Right lobe of liver (tissue), 6 donors: ENCODE results near the gene SSH2. TPM values are rescaled to one million over a fixed set of nuclear protein-coding genes. Genes with fewer than 3 reads are reported as not detected.

ENCODE experiments used
- ATAC-seq, 4 donors: fragments of 200-7000 bp; cut with Tn5 transposase; one replicate each; pipeline ENCODE4 v1.9.1; 2020; ENCODE audit warnings: mild to moderate bottlenecking in 4 of 4, moderate library complexity in 4 of 4
- DNase-seq, 3 donors: peaks; one replicate each; pipeline ENCODE4 v3.0.0-alpha.2; 2020
- H3K27ac ChIP-seq, 3 donors: fragments of 200-600 bp; one replicate each; pipeline ENCODE4 v1.8.0; 2022
- H3K27me3 ChIP-seq, 2 donors: fragments of 200-600 bp; one replicate each; pipeline ENCODE4 v1.8.0; 2022
- H3K36me3 ChIP-seq, 4 donors: fragments of 200-600 bp; sonication (generic) in 1 of 4; one replicate each; pipeline versions ENCODE4 v1.5.1 to v1.8.0; 2017 to 2022; ENCODE audit warnings: control low read depth in 1 of 4
- H3K4me1 ChIP-seq, 4 donors: fragments of 200-600 bp; sonication (generic) in 1 of 4; one replicate each; pipeline versions ENCODE4 v1.5.1 to v1.8.0; 2017 to 2022; ENCODE audit warnings: control low read depth in 1 of 4
- H3K4me3 ChIP-seq, 3 donors: fragments of 200-600 bp; one replicate each; pipeline ENCODE4 v1.8.0; 2022
- H3K9me3 ChIP-seq, 4 donors: fragments of 200-600 bp; sonication (generic) in 1 of 4; one replicate each; pipeline versions ENCODE4 v1.5.1 to v1.8.0; 2017 to 2022; ENCODE audit warnings: control low read depth in 1 of 4
- POLR2A ChIP-seq: fragments of 450-650 bp; IDR thresholded peaks from one replicate; pipeline ENCODE4 v1.6.1; 2017; ENCODE audit warnings: antibody characterized with exemption, mild to moderate bottlenecking
- WGBS: methylation state at CpG from one replicate; pipeline ENCODE4 v1.1.6; 2018; ENCODE audit warnings: low coverage, low lambda C conversion rate; ENCODE audit not compliant: insufficient coverage; ENCODE audit errors: missing lambda C conversion rate; 5-methylcytosine and 5-hydroxymethylcytosine counted together
- intact Hi-C, 2 donors: fragments of 100-400 bp; cut with DNase I; formaldehyde crosslinking; loops; one replicate each; pipeline versions ENCODE4 v1.11.2 to v1.14.1; 2022
- total RNA-seq, 6 experiments: library from RNA; depleted of rRNA in 2 of 6; stranded (reverse); fragments of >200 nt in 2 of 6; fragmentation: NEBNext Ultra II Directional in 3 of 6; extraction: Animal tissue kit (Norgen Biotek cat#: 25700) in 3 of 6; gene quantifications; one replicate each; pipeline versions ENCODE4 v1.1.0 to v1.2.4, GENCODE V29; 2016 to 2023
- TF ChIP-seq, protein P1 (sequence below), 4 donors: fragments of 200-600 bp in 3 of 4; fragments of 450-650 bp in 1 of 4; IDR thresholded peaks; one replicate each; pipeline versions ENCODE4 v1.5.1 to v1.8.0; 2016 to 2022; ENCODE audit warnings: antibody characterized with exemption in 4 of 4, mild to moderate bottlenecking in 2 of 4
- donor health status: DM: no; HTN: yes; CAD: no.
- donor health status: DM: no; HTN: no; CAD: no.
- donor health status: DM: no; HTN: no; CAD: no.
- donor health status: DM: no; HTN: yes; CAD: no.
- donor health status: DM: no; HTN: yes; CAD: no.

Gene SSH2
- total RNA-seq, 6 experiments from 2014 or later = 8.0 to 12.7 (median 10.5) TPM

DNA sequence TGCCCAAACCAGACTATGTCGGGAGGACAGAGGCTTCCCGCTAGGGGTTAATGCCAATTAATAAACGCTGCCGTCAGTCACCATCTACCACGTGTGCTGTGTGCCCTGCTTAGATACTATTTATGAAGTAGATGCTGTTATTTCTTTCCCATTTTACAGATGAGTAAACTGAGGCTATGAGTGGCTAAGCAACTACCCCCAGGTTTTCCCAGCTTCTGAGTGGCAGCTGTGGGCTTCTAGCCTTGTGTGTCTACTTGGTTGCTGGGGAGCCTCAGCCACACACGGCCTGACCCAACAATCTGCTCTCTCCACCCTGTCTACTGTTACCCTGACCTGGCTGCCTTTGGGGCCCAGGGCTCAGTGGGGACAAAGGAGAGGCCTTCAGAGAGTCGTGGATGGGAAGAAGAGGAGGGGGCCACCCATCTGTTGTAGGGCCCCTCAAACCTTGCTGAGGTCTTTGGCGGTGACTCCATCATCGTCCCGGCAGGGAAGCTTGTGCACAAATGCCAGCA, 347.7 kb downstream of the SSH2 start:
- Histone ChIP-seq H3K27ac (no peak overlapping the region), H3K4me3 (no peak overlapping the region), H3K4me1 (no peaks in the 10 kb centered on the region), H3K9me3 (no peaks in the 10 kb centered on the region), H3K27me3 (no peaks in the 10 kb centered on the region), H3K36me3 (peaks cover 0 to 5% (median 0%) of the 10 kb centered on the region in 4 donors)
- TF ChIP-seq, protein P1, sequence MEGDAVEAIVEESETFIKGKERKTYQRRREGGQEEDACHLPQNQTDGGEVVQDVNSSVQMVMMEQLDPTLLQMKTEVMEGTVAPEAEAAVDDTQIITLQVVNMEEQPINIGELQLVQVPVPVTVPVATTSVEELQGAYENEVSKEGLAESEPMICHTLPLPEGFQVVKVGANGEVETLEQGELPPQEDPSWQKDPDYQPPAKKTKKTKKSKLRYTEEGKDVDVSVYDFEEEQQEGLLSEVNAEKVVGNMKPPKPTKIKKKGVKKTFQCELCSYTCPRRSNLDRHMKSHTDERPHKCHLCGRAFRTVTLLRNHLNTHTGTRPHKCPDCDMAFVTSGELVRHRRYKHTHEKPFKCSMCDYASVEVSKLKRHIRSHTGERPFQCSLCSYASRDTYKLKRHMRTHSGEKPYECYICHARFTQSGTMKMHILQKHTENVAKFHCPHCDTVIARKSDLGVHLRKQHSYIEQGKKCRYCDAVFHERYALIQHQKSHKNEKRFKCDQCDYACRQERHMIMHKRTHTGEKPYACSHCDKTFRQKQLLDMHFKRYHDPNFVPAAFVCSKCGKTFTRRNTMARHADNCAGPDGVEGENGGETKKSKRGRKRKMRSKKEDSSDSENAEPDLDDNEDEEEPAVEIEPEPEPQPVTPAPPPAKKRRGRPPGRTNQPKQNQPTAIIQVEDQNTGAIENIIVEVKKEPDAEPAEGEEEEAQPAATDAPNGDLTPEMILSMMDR (IDR thresholded peaks at IDR 0.05) = no peak
- no peak for TF ChIP-seq POLR2A
- DNase-seq (no peak), ATAC-seq (no peak)
- 71% methylated on average over 3 of the region's 10 CpGs for WGBS
- intact Hi-C loops = no loop called here

GRCh38 chr17:29581583-29582253, 348.3 kb downstream of the SSH2 start:
- H3K27ac ChIP-seq = no peak overlapping the region
- H3K9me3 ChIP-seq = no peaks in the 10 kb centered on the region
- H3K4me3 ChIP-seq = no peak overlapping the region
- TF ChIP-seq, protein P1 (IDR thresholded peaks at IDR 0.05) = no peak
- TF ChIP-seq POLR2A = no peak
- DNase-seq (peak in 1 of 3 donors; percentile 42), ATAC-seq (no peak)
- H3K4me1 ChIP-seq = no peaks in the 10 kb centered on the region
- no peaks in the 10 kb centered on the region for H3K27me3 ChIP-seq
- H3K36me3 ChIP-seq = peaks cover 0 to 6% (median 0%) of the 10 kb centered on the region in 4 donors
- WGBS = 69% methylated on average over 10 of the region's 20 CpGs
- intact Hi-C loops = no loop called here

DNA sequence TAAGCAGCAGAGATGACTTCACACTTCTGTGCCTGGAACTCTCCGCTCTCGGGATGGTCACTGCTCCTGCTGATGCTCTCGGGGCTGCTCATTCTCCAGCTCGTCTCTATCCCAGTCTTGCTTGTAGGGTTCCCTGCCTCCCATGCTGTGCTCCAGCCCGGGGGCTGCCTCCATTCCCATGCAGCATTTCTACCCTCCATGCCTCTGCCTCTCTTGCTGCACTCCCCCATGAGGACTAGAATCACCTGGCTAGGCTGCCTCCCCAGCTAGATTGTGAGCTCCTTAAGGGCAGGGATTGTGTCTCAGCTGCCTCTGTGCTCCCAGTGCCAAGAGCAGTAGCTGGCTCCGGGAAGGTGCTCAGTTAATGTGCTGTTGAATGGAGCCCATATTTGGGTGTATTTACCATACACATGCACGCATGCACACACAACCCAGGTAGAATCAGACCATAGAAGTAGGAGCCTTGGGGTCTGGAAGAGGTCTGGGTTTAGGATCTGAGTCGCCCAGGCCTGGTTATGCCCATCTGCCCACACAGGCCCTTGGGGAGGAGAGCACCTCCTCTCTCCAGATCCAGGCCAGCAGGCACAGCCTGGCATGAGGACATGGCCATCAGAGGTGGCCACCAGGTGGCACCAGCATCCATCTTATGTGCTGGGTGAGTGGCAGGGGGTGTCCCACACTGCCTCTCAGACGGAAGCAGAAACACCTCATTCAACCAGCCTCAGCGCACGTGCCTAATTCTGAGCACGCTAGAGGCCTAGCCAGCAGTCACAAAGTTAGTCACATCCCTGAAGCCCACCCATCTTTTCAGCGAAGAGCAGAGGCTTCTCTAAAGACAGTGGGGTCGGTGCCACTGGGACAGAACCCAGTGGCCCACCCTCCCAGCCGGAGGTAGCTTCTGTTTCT, 349.9 kb downstream of the SSH2 start:
- WGBS = 91% methylated on average over 4 of the region's 15 CpGs
- Histone ChIP-seq H3K4me3 (no peak overlapping the region), H3K27me3 (no peaks in the 10 kb centered on the region), H3K4me1 (peaks cover 0 to 3% (median under 1%) of the 10 kb centered on the region in 4 donors), H3K27ac (no peak overlapping the region), H3K9me3 (no peaks in the 10 kb centered on the region), H3K36me3 (peaks cover 0 to 18% (median 0%) of the 10 kb centered on the region in 4 donors)
- DNase-seq = peak; percentile 83 to 85 (median 84)
- intact Hi-C loops = no loop called here
- ATAC-seq = peak; percentile 85 to 92 (median 86)
- TF ChIP-seq, protein P1 (IDR thresholded peaks at IDR 0.05) = peak; percentile 87 to 97 (median 92)
- TF ChIP-seq POLR2A = no peak

DNA sequence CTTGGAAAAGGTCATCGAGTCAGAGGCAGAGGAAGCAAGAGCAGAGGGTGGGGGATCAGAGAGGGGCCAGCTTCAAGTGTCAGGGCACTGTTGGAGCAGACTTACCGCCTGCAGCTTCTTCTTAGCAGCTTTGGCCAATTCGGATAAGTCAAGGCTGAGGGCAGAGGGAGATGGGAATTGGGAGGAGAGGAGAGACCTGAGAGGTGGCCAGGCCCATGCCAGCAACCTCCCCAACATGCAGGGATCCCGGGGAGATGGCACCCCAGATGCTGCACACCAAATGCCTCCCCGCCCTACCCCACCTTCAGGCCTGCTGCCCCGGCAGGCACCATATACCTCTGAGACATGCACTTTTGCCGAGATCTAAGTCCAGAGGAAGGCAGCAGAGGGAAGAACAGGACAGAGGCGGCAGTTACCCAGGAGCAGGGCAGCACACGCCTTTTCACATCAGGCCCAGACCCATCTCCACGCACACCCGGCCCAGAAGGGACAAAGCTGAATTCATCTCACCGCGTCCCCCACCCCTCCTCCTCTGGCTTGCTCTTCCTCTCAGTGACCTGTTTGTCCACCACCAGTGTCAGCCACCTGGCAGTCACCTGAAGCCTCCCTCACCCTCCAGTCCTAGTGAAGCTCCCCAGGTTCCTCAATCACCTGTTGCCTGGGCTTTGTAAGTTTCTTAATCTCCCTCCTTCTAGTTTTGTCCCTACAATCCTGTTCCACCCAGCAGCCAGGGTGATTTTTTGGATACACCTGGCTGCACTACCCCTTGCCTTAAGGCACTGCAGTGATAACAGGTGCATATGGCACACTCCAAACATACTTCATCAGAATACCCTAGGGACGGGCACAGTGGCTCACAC, 351.2 kb downstream of the SSH2 start:
- Histone ChIP-seq H3K27ac (no peak overlapping the region), H3K36me3 (peaks cover 0 to 18% (median 0%) of the 10 kb centered on the region in 4 donors), H3K4me1 (peaks cover 0 to 12% (median 7%) of the 10 kb centered on the region in 4 donors), H3K9me3 (no peaks in the 10 kb centered on the region), H3K4me3 (no peak overlapping the region), H3K27me3 (no peaks in the 10 kb centered on the region)
- 83% methylated on average over 7 of the region's 14 CpGs for WGBS
- ATAC-seq (no peak), DNase-seq (peak in 2 of 3 donors; percentile 3 to 42)
- intact Hi-C loops = no loop called here
- TF ChIP-seq POLR2A = no peak
- TF ChIP-seq, protein P1 (IDR thresholded peaks at IDR 0.05) = no peak
